GM12878 (cell line): ENCODE measurements around the gene AGO4.
"Not testable (repeated sequence)": the region's sequence is repeated elsewhere in the genome, so short reads cannot be mapped to it uniquely, and the experiment has no call there.

Experiments used
- CBX5 ChIP-seq: sonication (generic); IDR thresholded peaks from 2 replicates; pipeline ENCODE4 v1.6.1; 2016; ENCODE audit warnings: low read depth, moderate library complexity, mild to moderate bottlenecking, inconsistent platforms
- EZH2 ChIP-seq: IDR thresholded peaks from 2 replicates; pipeline ENCODE4 v1.6.1; 2012; ENCODE audit warnings: low read depth, mild to moderate bottlenecking, control low read depth, inconsistent platforms, low read length, borderline replicate concordance; ENCODE audit not compliant: control insufficient read depth
- FOS ChIP-seq: IDR thresholded peaks from 3 replicates; pipeline ENCODE4 v1.6.1; 2011; ENCODE audit warnings: borderline replicate concordance; ENCODE audit not compliant: insufficient read length; ENCODE audit errors: extremely low read depth
- GATAD2B ChIP-seq: fragments of 450-650 bp; conservative IDR thresholded peaks from 2 replicates; pipeline ENCODE4 v1.6.1; 2017; ENCODE audit warnings: low read depth, mild to moderate bottlenecking, moderate library complexity
- KDM1A ChIP-seq: fragments of 200-600 bp; sonication (generic); IDR thresholded peaks from 2 replicates; pipeline ENCODE4 v1.6.1; 2016; ENCODE audit warnings: borderline replicate concordance
- MYC ChIP-seq: IDR thresholded peaks from 2 replicates; pipeline ENCODE4 v1.6.1; 2011; ENCODE audit warnings: mild to moderate bottlenecking, low read length, moderate library complexity, inconsistent platforms; ENCODE audit not compliant: insufficient read depth, insufficient replicate concordance, insufficient read length, severe bottlenecking
- RB1 ChIP-seq: fragments of 450-650 bp; formaldehyde crosslinking; IDR thresholded peaks from 2 replicates; pipeline ENCODE4 v1.6.1; 2017; ENCODE audit warnings: mild to moderate bottlenecking, borderline replicate concordance
- RCOR1 ChIP-seq: conservative IDR thresholded peaks from 2 replicates; pipeline ENCODE4 v1.6.1; 2012; ENCODE audit warnings: low read depth, low read length, improper control_type of control experiment
- RFX5 ChIP-seq: IDR thresholded peaks from 2 replicates; pipeline ENCODE4 v1.6.1; 2011; ENCODE audit warnings: low read depth, low read length, improper control_type of control experiment
- SPI1 ChIP-seq: IDR thresholded peaks from 2 replicates; pipeline ENCODE4 v1.6.1; 2011; ENCODE audit warnings: low read depth, mild to moderate bottlenecking, low read length, moderate library complexity, borderline replicate concordance; ENCODE audit not compliant: insufficient read depth
- TF ChIP-seq, protein P1 (sequence below), 3 experiments: IDR thresholded peaks in 2 of 3; conservative IDR thresholded peaks in 1 of 3; 2 replicates each; pipeline ENCODE4 v1.5.1; 2011; ENCODE audit warnings: low read depth in 3 of 3, low read length in 3 of 3, mild to moderate bottlenecking in 3 of 3, control low read depth in 2 of 3, moderate library complexity in 2 of 3, inconsistent platforms in 1 of 3, mixed read lengths in 1 of 3; ENCODE audit not compliant: control insufficient read depth in 2 of 3, insufficient read depth in 1 of 3; ENCODE audit errors: extremely low read depth in 1 of 3
- TF ChIP-seq, protein P2 (sequence below): IDR thresholded peaks from 2 replicates; pipeline ENCODE4 v1.6.1; 2012; ENCODE audit warnings: low read depth, low read length, improper control_type of control experiment

DNA sequence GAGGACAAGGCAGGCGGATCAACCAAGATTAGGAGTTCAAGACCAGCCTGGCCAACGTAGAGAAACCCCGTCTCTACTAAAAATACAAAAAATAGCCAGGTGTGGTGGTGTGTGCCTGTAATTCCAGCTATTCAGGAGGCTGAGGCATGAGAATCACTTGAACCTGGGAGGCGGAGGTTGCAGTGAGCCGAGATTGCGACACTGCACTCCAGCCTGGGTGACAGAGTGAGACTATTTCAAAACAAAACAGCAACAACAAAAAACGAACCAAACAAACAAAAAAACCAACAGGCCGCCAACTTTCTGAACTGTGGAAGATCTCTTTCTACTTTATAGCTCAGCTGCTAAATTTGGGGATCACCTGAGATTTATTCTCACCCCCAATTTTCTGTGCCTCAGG lies 23.5 kb upstream of the AGO4 start:
- TF ChIP-seq, protein P1, sequence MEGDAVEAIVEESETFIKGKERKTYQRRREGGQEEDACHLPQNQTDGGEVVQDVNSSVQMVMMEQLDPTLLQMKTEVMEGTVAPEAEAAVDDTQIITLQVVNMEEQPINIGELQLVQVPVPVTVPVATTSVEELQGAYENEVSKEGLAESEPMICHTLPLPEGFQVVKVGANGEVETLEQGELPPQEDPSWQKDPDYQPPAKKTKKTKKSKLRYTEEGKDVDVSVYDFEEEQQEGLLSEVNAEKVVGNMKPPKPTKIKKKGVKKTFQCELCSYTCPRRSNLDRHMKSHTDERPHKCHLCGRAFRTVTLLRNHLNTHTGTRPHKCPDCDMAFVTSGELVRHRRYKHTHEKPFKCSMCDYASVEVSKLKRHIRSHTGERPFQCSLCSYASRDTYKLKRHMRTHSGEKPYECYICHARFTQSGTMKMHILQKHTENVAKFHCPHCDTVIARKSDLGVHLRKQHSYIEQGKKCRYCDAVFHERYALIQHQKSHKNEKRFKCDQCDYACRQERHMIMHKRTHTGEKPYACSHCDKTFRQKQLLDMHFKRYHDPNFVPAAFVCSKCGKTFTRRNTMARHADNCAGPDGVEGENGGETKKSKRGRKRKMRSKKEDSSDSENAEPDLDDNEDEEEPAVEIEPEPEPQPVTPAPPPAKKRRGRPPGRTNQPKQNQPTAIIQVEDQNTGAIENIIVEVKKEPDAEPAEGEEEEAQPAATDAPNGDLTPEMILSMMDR (IDR thresholded peaks at IDR 0.05 in 2 of 3, conservative IDR thresholded peaks at IDR 0.05 in 1 of 3; ENCODE audit: control insufficient read depth in 2 of 3, extremely low read depth in 1 of 3, insufficient read depth in 1 of 3, low read depth in 3 of 3, low read length in 3 of 3) = not testable (repeated sequence)
- not testable (repeated sequence) for TF ChIP-seq SPI1, RCOR1, RB1, RFX5, CBX5, EZH2, KDM1A, GATAD2B, FOS, MYC
- TF ChIP-seq, protein P2, sequence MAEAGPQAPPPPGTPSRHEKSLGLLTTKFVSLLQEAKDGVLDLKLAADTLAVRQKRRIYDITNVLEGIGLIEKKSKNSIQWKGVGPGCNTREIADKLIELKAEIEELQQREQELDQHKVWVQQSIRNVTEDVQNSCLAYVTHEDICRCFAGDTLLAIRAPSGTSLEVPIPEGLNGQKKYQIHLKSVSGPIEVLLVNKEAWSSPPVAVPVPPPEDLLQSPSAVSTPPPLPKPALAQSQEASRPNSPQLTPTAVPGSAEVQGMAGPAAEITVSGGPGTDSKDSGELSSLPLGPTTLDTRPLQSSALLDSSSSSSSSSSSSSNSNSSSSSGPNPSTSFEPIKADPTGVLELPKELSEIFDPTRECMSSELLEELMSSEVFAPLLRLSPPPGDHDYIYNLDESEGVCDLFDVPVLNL = not testable (repeated sequence)
